H9 (cell line): ENCODE data around the gene PRICKLE3. TPM values are rescaled to one million over a fixed set of nuclear protein-coding genes. Genes with fewer than 3 reads are reported as not detected.

Experiments used
- DNase-seq: peaks from one replicate; pipeline ENCODE4 v3.0.0-alpha.2; 2017
- H2AFZ ChIP-seq: one replicate; pipeline ENCODE4 v1.6.1; 2013; ENCODE audit warnings: mild to moderate bottlenecking, low read length, control low read depth, moderate library complexity
- H2AK5ac ChIP-seq: 2 replicates; pipeline ENCODE4 v1.6.1; 2013; ENCODE audit warnings: low read length, control low read depth, mixed read lengths; ENCODE audit not compliant: insufficient read length
- H2BK120ac ChIP-seq: one replicate; pipeline ENCODE4 v1.6.1; 2013; ENCODE audit warnings: low read depth, mild to moderate bottlenecking, low read length, control low read depth, inconsistent platforms; ENCODE audit not compliant: poor library complexity, severe bottlenecking
- H2BK12ac ChIP-seq: 2 replicates; pipeline ENCODE4 v1.6.1; 2013; ENCODE audit warnings: low read length, control low read depth, mixed read lengths, low read depth; ENCODE audit not compliant: insufficient read length
- H2BK15ac ChIP-seq: 2 replicates; pipeline ENCODE4 v1.6.1; 2013; ENCODE audit warnings: low read depth, low read length, control low read depth
- H2BK20ac ChIP-seq: one replicate; pipeline ENCODE4 v1.6.1; 2013; ENCODE audit warnings: low read depth, mild to moderate bottlenecking, low read length, control low read depth, inconsistent platforms; ENCODE audit not compliant: poor library complexity, severe bottlenecking
- H2BK5ac ChIP-seq: 2 replicates; pipeline ENCODE4 v1.6.1; 2013; ENCODE audit warnings: low read length, control low read depth, mixed read lengths; ENCODE audit not compliant: insufficient read length
- H3K14ac ChIP-seq: 2 replicates; pipeline ENCODE4 v1.6.1; 2013; ENCODE audit warnings: low read length, control low read depth; ENCODE audit not compliant: insufficient read depth
- H3K18ac ChIP-seq: 2 replicates; pipeline ENCODE4 v1.6.1; 2013; ENCODE audit warnings: low read depth, mild to moderate bottlenecking, mixed read lengths, low read length, control low read depth; ENCODE audit not compliant: insufficient read length
- H3K23ac ChIP-seq: 2 replicates; pipeline ENCODE4 v1.6.1; 2013; ENCODE audit warnings: low read length, control low read depth, mixed read lengths, low read depth; ENCODE audit not compliant: insufficient read length
- H3K23me2 ChIP-seq: 2 replicates; pipeline ENCODE4 v1.6.1; 2013; ENCODE audit warnings: low read depth, mild to moderate bottlenecking, mixed read lengths, low read length, control low read depth; ENCODE audit not compliant: insufficient read length, poor library complexity, severe bottlenecking
- H3K27ac ChIP-seq: 2 replicates; pipeline ENCODE4 v1.5.1; 2013; ENCODE audit warnings: low read length, control low read depth, mixed read lengths, low read depth; ENCODE audit not compliant: insufficient read length
- H3K27me3 ChIP-seq: 2 replicates; pipeline ENCODE4 v1.6.1; 2013; ENCODE audit warnings: low read length, control low read depth, inconsistent platforms; ENCODE audit not compliant: insufficient read depth
- H3K4ac ChIP-seq: 2 replicates; pipeline ENCODE4 v1.6.1; 2013; ENCODE audit warnings: low read depth, mild to moderate bottlenecking, control low read depth, inconsistent platforms, low read length, moderate library complexity
- H3K4me1 ChIP-seq: 2 replicates; pipeline ENCODE4 v1.6.1; 2013; ENCODE audit warnings: low read length, control low read depth, inconsistent platforms; ENCODE audit not compliant: insufficient read depth
- H3K4me2 ChIP-seq: 2 replicates; pipeline ENCODE4 v1.6.1; 2013; ENCODE audit warnings: low read length, control low read depth, mixed read lengths; ENCODE audit not compliant: insufficient read length, insufficient read depth
- H3K56ac ChIP-seq: 2 replicates; pipeline ENCODE4 v1.6.1; 2013; ENCODE audit warnings: low read depth, mild to moderate bottlenecking, mixed read lengths, low read length, control low read depth; ENCODE audit not compliant: insufficient read length
- H3K79me1 ChIP-seq: 2 replicates; pipeline ENCODE4 v1.6.1; 2013; ENCODE audit warnings: low read depth, mild to moderate bottlenecking, moderate library complexity, low read length, control low read depth, inconsistent platforms; ENCODE audit not compliant: insufficient read depth, poor library complexity, severe bottlenecking
- H3K79me2 ChIP-seq: 2 replicates; pipeline ENCODE4 v1.6.1; 2013; ENCODE audit warnings: low read length, control low read depth, inconsistent platforms; ENCODE audit not compliant: insufficient read depth
- H3K9ac ChIP-seq: 2 replicates; pipeline ENCODE4 v1.6.1; 2013; ENCODE audit warnings: low read length, control low read depth, mixed read lengths; ENCODE audit not compliant: insufficient read length; ENCODE audit errors: extremely low read depth
- H3K9me3 ChIP-seq: one replicate; pipeline ENCODE4 v1.6.1; 2013; ENCODE audit warnings: low read depth, low read length, inconsistent platforms; ENCODE audit not compliant: control insufficient read depth
- H3T11ph ChIP-seq: one replicate; pipeline ENCODE4 v1.6.1; 2013; ENCODE audit warnings: mild to moderate bottlenecking, low read length, control low read depth, inconsistent platforms
- H4K20me1 ChIP-seq: one replicate; pipeline ENCODE4 v1.6.1; 2013; ENCODE audit not compliant: control insufficient read depth, insufficient read length, insufficient read depth
- H4K5ac ChIP-seq: 2 replicates; pipeline ENCODE4 v1.6.1; 2013; ENCODE audit warnings: low read depth, mild to moderate bottlenecking, mixed read lengths, low read length, control low read depth; ENCODE audit not compliant: insufficient read length
- H4K8ac ChIP-seq: replicated peaks from 2 replicates; pipeline ENCODE4 v1.6.1; 2013; ENCODE audit warnings: low read length, control low read depth, mixed read lengths, low read depth; ENCODE audit not compliant: insufficient read length
- H4K91ac ChIP-seq: 2 replicates; pipeline ENCODE4 v1.6.1; 2013; ENCODE audit warnings: low read depth, mild to moderate bottlenecking, moderate library complexity, mixed read lengths, low read length, control low read depth; ENCODE audit not compliant: insufficient read length
- H3K27ac Mint-ChIP-seq, 3 experiments: 2 replicates in 2 of 3; 3 replicates in 1 of 3; pipeline ENCODE4 v1.8.0; 2020 to 2021; ENCODE audit warnings: mixed read lengths in 3 of 3, mild to moderate bottlenecking in 1 of 3, moderate library complexity in 1 of 3
- H3K27me3 Mint-ChIP-seq: 2 replicates; pipeline ENCODE4 v1.8.0; 2021; ENCODE audit warnings: low read depth, mild to moderate bottlenecking, moderate library complexity, mixed read lengths
- H3K36me3 Mint-ChIP-seq, 3 experiments: 2 replicates in 2 of 3; 3 replicates in 1 of 3; pipeline ENCODE4 v1.8.0; 2020 to 2021; ENCODE audit warnings: low read depth in 3 of 3, mixed read lengths in 3 of 3; ENCODE audit not compliant: insufficient read depth in 1 of 3
- H3K4me1 Mint-ChIP-seq, 2 experiments: 2 replicates each; pipeline ENCODE4 v1.8.0; 2020; ENCODE audit warnings: mixed read lengths in 2 of 2
- H3K4me3 Mint-ChIP-seq, 2 experiments: 2 replicates in 1 of 2; 3 replicates in 1 of 2; pipeline ENCODE4 v1.8.0; 2020 to 2021; ENCODE audit warnings: mild to moderate bottlenecking in 2 of 2, mixed read lengths in 2 of 2, moderate library complexity in 1 of 2
- H3K9me3 Mint-ChIP-seq, 2 experiments: 2 replicates in 1 of 2; 3 replicates in 1 of 2; pipeline ENCODE4 v1.8.0; 2020; ENCODE audit warnings: mild to moderate bottlenecking in 2 of 2, mixed read lengths in 2 of 2, moderate library complexity in 1 of 2
- CTCF ChIP-seq: fragments of 200-600 bp; sonication (generic); conservative IDR thresholded peaks from 3 replicates; pipeline ENCODE4 v1.8.0; 2021; ENCODE audit warnings: antibody characterized with exemption, mild to moderate bottlenecking
- WGBS: extraction: QIAGEN DNeasy Blood & Tissue Kit; methylation state at CpG from one replicate; pipeline ENCODE4 v1.1.7; 2013; ENCODE audit warnings: missing lambda C conversion rate, low lambda C conversion rate, mixed read lengths; ENCODE audit not compliant: insufficient read length; ENCODE audit errors: extremely low coverage; 5-methylcytosine and 5-hydroxymethylcytosine counted together
- total RNA-seq: library from RNA; stranded (reverse); gene quantifications from 2 replicates; pipeline ENCODE4 v1.2.1, GENCODE V29; 2021

The PRICKLE3 gene
- total RNA-seq, 1 experiment from 2014 or later = 9.7 TPM

GRCh38 chrX:49164589-49165360 is 21.4 kb downstream of the PRICKLE3 start:
- H2BK20ac ChIP-seq = no peak overlapping the region
- Mint-ChIP-seq H3K27ac (no peak overlapping the region), H3K9me3 (peaks cover 57 to 60% of the 10 kb centered on the region in 2 experiments), H3K27me3 (peaks cover 34% of the 10 kb centered on the region), H3K4me1 (peaks cover 9 to 25% of the 10 kb centered on the region in 2 experiments), H3K36me3 (peaks cover 0 to 8% (median 5%) of the 10 kb centered on the region in 3 experiments; a peak in 3 of 7 replicates), H3K4me3 (peak overlapping the region in 1 of 2 experiments; percentile 77; a peak in 1 of 5 replicates)
- no peak overlapping the region for H4K5ac ChIP-seq
- no peak overlapping the region for H3K23ac ChIP-seq
- no peak overlapping the region for H3K4ac ChIP-seq
- no peak overlapping the region for H3K56ac ChIP-seq
- no peak overlapping the region for H3K9ac ChIP-seq
- no peak overlapping the region for H2BK5ac ChIP-seq
- H3K79me1 ChIP-seq = no peaks in the 10 kb centered on the region
- DNase-seq = no peak
- H3T11ph ChIP-seq = no peak overlapping the region
- no peak overlapping the region for H4K91ac ChIP-seq
- no peak overlapping the region for H3K14ac ChIP-seq
- H3K9me3 ChIP-seq = peaks cover 12% of the 10 kb centered on the region
- H3K4me1 ChIP-seq = no peaks in the 10 kb centered on the region
- H2AFZ ChIP-seq = no peak overlapping the region
- peaks cover 14% of the 10 kb centered on the region for H3K23me2 ChIP-seq
- no peaks in the 10 kb centered on the region for H4K20me1 ChIP-seq
- WGBS = no CpG with 5 or more reads among the region's 31 CpGs
- H3K79me2 ChIP-seq = no peaks in the 10 kb centered on the region
- no peak for TF ChIP-seq CTCF
- no peaks in the 10 kb centered on the region; the same call in 1 of the 2 replicates for H3K27me3 ChIP-seq
- H4K8ac ChIP-seq = no peak overlapping the region
- H3K18ac ChIP-seq = no peak overlapping the region
- no peak overlapping the region for H2BK12ac ChIP-seq
- H2AK5ac ChIP-seq = no peak overlapping the region
- H3K27ac ChIP-seq = no peak overlapping the region
- H2BK15ac ChIP-seq = no peak overlapping the region
- H2BK120ac ChIP-seq = no peak overlapping the region
- H3K4me2 ChIP-seq = no peak overlapping the region
